Measurements from ENCODE around the gene SLC35F3. TPM values are rescaled to one million over a fixed set of nuclear protein-coding genes. Genes with fewer than 3 reads are reported as not detected.

The SLC35F3 gene
- total RNA-seq, 1 donor from 2014 or later: 2.6 TPM

DNA sequence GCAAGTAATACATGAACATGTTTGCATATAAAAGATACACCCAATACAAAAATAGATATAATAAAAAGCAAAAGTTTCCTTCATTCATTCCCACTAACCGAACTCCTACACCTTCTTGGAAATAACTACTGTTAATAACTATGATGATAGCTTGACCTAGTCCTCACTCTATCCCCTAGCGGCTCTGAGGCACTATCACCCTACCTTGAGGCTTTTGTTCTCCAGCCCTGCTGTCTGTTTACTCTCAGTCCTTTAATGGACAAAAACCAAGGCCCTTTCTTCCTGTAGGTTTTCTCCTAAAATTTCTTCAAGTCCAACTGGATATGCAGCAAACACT lies 186.6 kb downstream of the SLC35F3 start:
- Mint-ChIP-seq H3K36me3 (ENCODE audit: low read depth) (no peaks in the 10 kb centered on the region), H3K4me3 (no peak overlapping the region), H3K27me3 (ENCODE audit: low read depth) (peaks cover 5% of the 10 kb centered on the region), H3K4me1 (peaks cover 7% of the 10 kb centered on the region), H3K27ac (ENCODE audit: unreplicated experiment) (no peak overlapping the region), H3K9me3 (no peaks in the 10 kb centered on the region)
- TF ChIP-seq, protein P1, sequence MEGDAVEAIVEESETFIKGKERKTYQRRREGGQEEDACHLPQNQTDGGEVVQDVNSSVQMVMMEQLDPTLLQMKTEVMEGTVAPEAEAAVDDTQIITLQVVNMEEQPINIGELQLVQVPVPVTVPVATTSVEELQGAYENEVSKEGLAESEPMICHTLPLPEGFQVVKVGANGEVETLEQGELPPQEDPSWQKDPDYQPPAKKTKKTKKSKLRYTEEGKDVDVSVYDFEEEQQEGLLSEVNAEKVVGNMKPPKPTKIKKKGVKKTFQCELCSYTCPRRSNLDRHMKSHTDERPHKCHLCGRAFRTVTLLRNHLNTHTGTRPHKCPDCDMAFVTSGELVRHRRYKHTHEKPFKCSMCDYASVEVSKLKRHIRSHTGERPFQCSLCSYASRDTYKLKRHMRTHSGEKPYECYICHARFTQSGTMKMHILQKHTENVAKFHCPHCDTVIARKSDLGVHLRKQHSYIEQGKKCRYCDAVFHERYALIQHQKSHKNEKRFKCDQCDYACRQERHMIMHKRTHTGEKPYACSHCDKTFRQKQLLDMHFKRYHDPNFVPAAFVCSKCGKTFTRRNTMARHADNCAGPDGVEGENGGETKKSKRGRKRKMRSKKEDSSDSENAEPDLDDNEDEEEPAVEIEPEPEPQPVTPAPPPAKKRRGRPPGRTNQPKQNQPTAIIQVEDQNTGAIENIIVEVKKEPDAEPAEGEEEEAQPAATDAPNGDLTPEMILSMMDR (conservative IDR thresholded peaks at IDR 0.05): no peak
- DNase-seq (ENCODE audit: low read depth, low spot score): no peak

DNA sequence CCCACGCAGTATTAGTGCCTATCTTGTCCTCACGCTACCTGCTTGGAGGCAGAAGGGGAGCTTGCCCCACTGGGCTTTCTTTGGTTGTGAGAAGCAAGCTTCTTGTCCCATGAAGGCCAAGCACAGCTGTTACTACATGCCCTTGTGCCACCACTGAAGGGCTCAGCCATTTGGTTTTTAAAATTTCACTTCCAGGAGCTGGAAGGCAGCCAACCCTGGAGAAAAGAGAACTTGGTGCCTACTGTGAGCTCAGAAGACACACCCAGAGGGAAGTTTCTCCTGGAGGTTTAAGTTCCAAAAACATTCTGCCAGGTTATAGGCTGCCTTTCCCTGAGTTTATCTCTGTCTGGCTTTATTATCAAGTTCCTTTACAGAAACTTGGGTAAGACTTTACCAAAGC lies 187.4 kb downstream of the SLC35F3 start:
- Mint-ChIP-seq H3K27ac (ENCODE audit: unreplicated experiment) (no peak overlapping the region), H3K9me3 (no peaks in the 10 kb centered on the region), H3K4me1 (peaks cover 13% of the 10 kb centered on the region), H3K36me3 (ENCODE audit: low read depth) (no peaks in the 10 kb centered on the region), H3K27me3 (ENCODE audit: low read depth) (peaks cover 4% of the 10 kb centered on the region), H3K4me3 (no peak overlapping the region)
- TF ChIP-seq, protein P1 (conservative IDR thresholded peaks at IDR 0.05): no peak
- no peak for DNase-seq (ENCODE audit: low read depth, low spot score)

DNA sequence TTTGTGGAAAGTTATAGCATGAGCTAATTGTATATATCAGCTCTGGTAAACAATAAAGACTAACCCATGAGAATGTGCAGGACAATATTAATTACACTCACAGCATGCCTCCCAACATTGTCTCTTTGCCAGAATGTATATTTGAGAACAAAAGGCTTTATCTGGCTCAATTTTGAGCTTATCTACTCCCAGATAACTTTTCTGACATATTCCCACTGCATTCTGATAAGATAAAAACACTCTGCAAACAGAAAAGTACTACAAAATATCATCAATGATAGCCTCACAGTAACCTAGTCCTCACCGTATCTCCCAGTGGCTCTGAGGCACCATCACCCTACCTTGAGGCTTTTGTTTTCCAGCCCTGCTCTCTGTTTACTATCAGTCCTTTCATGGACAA lies 188.6 kb downstream of the SLC35F3 start:
- H3K9me3 Mint-ChIP-seq: no peaks in the 10 kb centered on the region
- no peaks in the 10 kb centered on the region for H3K36me3 Mint-ChIP-seq (ENCODE audit: low read depth)

DNA sequence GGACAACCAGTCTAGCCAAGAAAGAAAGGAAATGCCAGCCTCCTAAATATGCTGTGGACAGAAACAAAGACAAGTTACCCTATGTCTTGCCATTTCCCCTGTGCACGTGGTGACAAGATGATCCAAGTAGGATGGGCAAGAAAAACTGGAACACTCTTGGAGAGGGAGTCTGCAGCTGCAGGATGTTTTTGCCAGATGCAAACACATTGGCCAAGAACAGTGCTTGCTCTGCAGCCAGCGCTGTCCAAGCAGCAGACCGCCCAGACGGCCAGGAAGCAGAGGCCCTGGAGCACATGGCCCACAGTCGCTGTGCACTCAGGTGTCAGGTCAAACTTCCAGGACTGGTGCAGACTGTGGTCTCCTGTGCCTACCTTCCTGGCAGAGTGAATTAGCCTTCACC lies 189.3 kb downstream of the SLC35F3 start:
- Mint-ChIP-seq H3K27ac (ENCODE audit: unreplicated experiment) (no peak overlapping the region), H3K9me3 (no peaks in the 10 kb centered on the region), H3K4me3 (no peak overlapping the region), H3K4me1 (peaks cover 13% of the 10 kb centered on the region), H3K27me3 (ENCODE audit: low read depth) (peaks cover 2% of the 10 kb centered on the region), H3K36me3 (ENCODE audit: low read depth) (no peaks in the 10 kb centered on the region)
- TF ChIP-seq, protein P1 (conservative IDR thresholded peaks at IDR 0.05): no peak
- DNase-seq (ENCODE audit: low read depth, low spot score): no peak

More for the DNA sequence above, 188.6 kb downstream of the SLC35F3 start:
- no peak overlapping the region for H3K27ac Mint-ChIP-seq (ENCODE audit: unreplicated experiment)
- DNase-seq (ENCODE audit: low read depth, low spot score): no peak
- no peak overlapping the region for H3K4me3 Mint-ChIP-seq
- TF ChIP-seq, protein P1 (conservative IDR thresholded peaks at IDR 0.05): no peak
- H3K27me3 Mint-ChIP-seq (ENCODE audit: low read depth): peaks cover 2% of the 10 kb centered on the region
- peaks cover 13% of the 10 kb centered on the region for H3K4me1 Mint-ChIP-seq

DNA sequence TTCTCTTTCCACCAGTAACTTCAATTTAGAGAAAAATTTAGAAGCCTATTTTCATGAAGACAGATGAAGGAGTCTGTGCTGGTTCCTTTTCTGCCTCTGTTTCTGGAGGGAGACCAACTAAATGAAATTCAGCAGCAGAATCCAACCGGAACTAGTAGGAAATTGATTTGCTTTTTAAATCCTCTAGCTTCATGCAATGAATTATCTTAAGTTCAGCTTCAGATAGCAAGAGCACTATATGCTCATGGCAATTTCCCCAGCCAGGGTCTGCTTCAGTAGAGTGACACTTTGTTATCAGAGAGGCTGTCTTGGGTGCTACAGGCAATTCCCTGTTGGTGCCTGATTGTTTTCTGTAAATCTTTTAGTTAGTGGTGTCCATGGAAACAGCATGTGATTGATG lies 189.7 kb downstream of the SLC35F3 start:
- Mint-ChIP-seq H3K4me3 (no peak overlapping the region), H3K4me1 (peaks cover 13% of the 10 kb centered on the region), H3K36me3 (ENCODE audit: low read depth) (no peaks in the 10 kb centered on the region), H3K27ac (ENCODE audit: unreplicated experiment) (no peak overlapping the region), H3K9me3 (no peaks in the 10 kb centered on the region), H3K27me3 (ENCODE audit: low read depth) (peaks cover 2% of the 10 kb centered on the region)
- TF ChIP-seq, protein P1 (conservative IDR thresholded peaks at IDR 0.05): no peak
- DNase-seq (ENCODE audit: low read depth, low spot score): no peak

Data from neural crest cell (in vitro differentiated cells).